Right atrium auricular region (tissue), 2 donors: ENCODE results near the gene ZC3H12D. TPM values are rescaled to one million over a fixed set of nuclear protein-coding genes. Genes with fewer than 3 reads are reported as not detected.
"Not testable (repeated sequence)": the region's sequence is repeated elsewhere in the genome, so short reads cannot be mapped to it uniquely, and the experiment has no call there.

Experiments used
- DNase-seq: peaks from one replicate; pipeline ENCODE4 v3.0.0-alpha.2; 2019; ENCODE audit warnings: low spot score
- H3K27ac ChIP-seq, 2 donors: fragments of 200-600 bp; sonication (generic); 1 replicate in 1 of 2; 2 replicates in 1 of 2; pipeline ENCODE4 v1.5.1; 2016 to 2019
- H3K27me3 ChIP-seq, 2 donors: fragments of 200-600 bp; sonication (generic); one replicate each; pipeline versions ENCODE4 v1.5.1 to v1.6.0; 2017 to 2019
- H3K36me3 ChIP-seq: fragments of 200-600 bp; sonication (generic); one replicate; pipeline ENCODE4 v1.5.1; 2016
- H3K4me1 ChIP-seq, 2 donors: fragments of 200-600 bp; sonication (generic); one replicate each; pipeline versions ENCODE4 v1.5.1 to v1.6.0; 2017 to 2019
- H3K4me3 ChIP-seq, 2 donors: fragments of 200-600 bp; sonication (generic); 1 replicate in 1 of 2; 2 replicates in 1 of 2; pipeline ENCODE4 v1.5.1; 2017 to 2019; ENCODE audit warnings: mild to moderate bottlenecking in 1 of 2, moderate library complexity in 1 of 2
- H3K9me3 ChIP-seq, 2 donors: fragments of 200-600 bp; sonication (generic); one replicate each; pipeline ENCODE4 v1.5.1; 2019
- total RNA-seq, 2 donors: library from RNA; depleted of rRNA; stranded (reverse); fragments of >200 nt; gene quantifications; one replicate each; pipeline ENCODE4 v1.1.0, GENCODE V29; 2016
- TF ChIP-seq, protein P1 (sequence below), 2 donors: fragments of 200-600 bp; sonication (generic); IDR thresholded peaks; one replicate each; pipeline ENCODE4 v1.5.1; 2019; ENCODE audit warnings: antibody characterized with exemption in 2 of 2

ZC3H12D gene
- total RNA-seq, 2 donors from 2014 or later: 0.30 to 1.3 TPM

DNA sequence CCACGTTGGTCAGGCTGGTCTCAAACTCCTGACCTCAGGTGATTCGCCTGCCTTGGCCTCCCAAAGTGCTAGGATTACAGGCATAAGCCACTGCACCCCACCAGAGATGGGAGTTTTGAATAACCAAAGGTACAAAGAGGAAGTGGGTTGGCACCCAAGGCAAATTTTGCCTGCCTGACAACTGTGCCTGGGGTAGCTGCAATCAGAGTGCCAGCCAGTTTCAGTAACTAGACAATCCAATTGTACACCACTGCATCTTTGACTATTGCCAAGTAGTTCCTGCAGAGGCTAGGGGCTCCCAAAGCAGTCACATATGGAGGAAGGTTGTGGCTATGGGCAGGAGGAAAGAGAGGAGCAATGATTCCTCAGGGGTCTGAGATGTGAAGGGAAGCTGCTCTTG lies 16.6 kb downstream of the ZC3H12D start:
- H3K36me3 ChIP-seq: no peaks in the 10 kb centered on the region
- H3K9me3 ChIP-seq: no peaks in the 10 kb centered on the region
- no peak for DNase-seq
- H3K27me3 ChIP-seq: no peaks in the 10 kb centered on the region
- H3K4me1 ChIP-seq: peaks cover 0 to 7% of the 10 kb centered on the region in 2 donors
- TF ChIP-seq, protein P1, sequence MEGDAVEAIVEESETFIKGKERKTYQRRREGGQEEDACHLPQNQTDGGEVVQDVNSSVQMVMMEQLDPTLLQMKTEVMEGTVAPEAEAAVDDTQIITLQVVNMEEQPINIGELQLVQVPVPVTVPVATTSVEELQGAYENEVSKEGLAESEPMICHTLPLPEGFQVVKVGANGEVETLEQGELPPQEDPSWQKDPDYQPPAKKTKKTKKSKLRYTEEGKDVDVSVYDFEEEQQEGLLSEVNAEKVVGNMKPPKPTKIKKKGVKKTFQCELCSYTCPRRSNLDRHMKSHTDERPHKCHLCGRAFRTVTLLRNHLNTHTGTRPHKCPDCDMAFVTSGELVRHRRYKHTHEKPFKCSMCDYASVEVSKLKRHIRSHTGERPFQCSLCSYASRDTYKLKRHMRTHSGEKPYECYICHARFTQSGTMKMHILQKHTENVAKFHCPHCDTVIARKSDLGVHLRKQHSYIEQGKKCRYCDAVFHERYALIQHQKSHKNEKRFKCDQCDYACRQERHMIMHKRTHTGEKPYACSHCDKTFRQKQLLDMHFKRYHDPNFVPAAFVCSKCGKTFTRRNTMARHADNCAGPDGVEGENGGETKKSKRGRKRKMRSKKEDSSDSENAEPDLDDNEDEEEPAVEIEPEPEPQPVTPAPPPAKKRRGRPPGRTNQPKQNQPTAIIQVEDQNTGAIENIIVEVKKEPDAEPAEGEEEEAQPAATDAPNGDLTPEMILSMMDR (IDR thresholded peaks at IDR 0.05): no peak
- H3K27ac ChIP-seq: no peak overlapping the region
- no peak overlapping the region for H3K4me3 ChIP-seq

DNA sequence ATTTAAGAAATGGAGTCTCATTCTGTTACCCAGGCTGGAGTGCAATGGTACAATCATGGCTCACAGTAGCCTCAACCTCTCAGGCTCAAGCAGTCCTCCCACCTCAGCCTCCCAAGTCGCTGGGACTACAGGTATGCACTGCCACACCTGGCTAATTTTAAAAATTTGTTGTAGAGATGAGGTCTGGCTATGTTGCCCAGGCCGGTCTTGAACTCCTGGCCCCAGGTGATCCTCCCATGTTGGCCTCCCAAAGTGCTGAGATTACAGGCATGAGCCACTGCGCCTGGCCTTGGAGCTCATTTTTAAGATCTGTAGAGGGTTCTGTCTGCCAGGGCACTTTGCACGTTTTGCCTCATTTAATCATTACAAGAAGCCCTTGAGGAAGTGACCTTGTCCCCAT lies 17.5 kb downstream of the ZC3H12D start:
- TF ChIP-seq, protein P1 (IDR thresholded peaks at IDR 0.05): no peak
- Histone ChIP-seq H3K27me3 (no peaks in the 10 kb centered on the region), H3K9me3 (no peaks in the 10 kb centered on the region), H3K36me3 (no peaks in the 10 kb centered on the region), H3K27ac (no peak overlapping the region), H3K4me1 (no peaks in the 10 kb centered on the region), H3K4me3 (no peak overlapping the region)
- DNase-seq: no peak

DNA sequence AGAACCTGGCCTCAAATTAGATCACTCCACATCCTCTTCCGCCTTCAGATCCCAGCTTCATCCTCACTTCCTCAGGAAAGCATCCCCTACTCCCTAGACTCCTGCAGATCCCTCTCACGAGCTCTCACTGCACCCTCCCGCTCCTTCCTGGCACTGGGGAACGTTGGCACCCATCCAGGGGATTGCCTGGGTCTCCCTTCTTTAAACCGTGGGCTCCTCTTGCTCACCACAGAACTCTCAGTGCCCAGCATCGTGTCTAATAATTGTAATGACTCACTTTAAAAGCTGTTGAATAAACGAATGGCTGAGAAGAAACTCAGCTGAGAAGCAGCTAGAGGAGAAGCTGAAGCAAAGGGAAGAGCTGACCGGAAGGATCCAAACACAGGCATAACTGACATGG lies 20.4 kb downstream of the ZC3H12D start:
- TF ChIP-seq, protein P1 (IDR thresholded peaks at IDR 0.05): no peak
- DNase-seq: no peak
- no peaks in the 10 kb centered on the region for H3K4me1 ChIP-seq
- H3K4me3 ChIP-seq: no peak overlapping the region
- no peaks in the 10 kb centered on the region for H3K9me3 ChIP-seq
- H3K27ac ChIP-seq: no peak overlapping the region
- no peaks in the 10 kb centered on the region for H3K27me3 ChIP-seq
- H3K36me3 ChIP-seq: no peaks in the 10 kb centered on the region

DNA sequence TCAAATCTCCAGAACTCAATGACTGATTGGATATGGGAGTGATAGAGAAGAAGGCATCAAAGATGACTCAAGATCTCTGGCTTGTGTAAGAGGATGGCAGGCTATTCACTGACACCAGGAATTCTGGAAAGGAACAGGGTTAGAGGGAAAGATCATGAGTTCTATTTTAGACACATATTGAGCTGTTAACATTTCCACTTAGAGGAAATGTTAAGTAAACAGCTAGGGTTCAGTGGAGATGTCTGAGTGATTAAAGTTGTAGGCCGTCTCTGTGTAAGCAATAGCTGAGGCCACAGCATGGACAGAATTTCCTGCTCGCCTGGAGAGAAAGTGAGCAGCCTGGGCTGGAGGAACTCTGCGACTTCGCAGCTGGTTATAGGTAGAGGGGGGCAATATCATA lies 21.0 kb downstream of the ZC3H12D start:
- Histone ChIP-seq H3K27ac (no peak overlapping the region), H3K27me3 (no peaks in the 10 kb centered on the region), H3K36me3 (no peaks in the 10 kb centered on the region), H3K4me3 (no peak overlapping the region), H3K9me3 (no peaks in the 10 kb centered on the region), H3K4me1 (no peaks in the 10 kb centered on the region)
- TF ChIP-seq, protein P1 (IDR thresholded peaks at IDR 0.05): no peak
- no peak for DNase-seq

DNA sequence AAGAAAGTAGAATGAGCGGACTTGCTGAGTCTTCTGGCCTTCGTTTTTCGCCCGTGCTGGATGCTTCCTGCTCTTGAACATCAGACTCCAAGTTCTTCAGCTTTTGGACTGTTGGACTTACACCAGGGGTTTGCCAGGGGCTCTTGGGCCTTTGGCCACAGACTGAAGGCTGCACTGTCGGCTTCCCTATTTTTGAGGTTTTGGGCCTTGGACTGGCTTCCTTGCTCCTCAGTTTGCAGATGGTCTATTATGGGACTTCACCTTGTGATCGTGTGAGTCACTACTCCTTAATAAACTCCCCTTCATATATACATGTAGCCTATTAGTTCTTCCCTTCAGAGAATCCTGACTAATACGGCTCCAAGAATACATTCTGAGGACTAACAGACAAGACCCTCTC lies 22.1 kb downstream of the ZC3H12D start:
- H3K9me3 ChIP-seq, H3K27ac ChIP-seq, H3K27me3 ChIP-seq, H3K4me1 ChIP-seq, H3K36me3 ChIP-seq, DNase-seq, H3K4me3 ChIP-seq: not testable (repeated sequence)

DNA sequence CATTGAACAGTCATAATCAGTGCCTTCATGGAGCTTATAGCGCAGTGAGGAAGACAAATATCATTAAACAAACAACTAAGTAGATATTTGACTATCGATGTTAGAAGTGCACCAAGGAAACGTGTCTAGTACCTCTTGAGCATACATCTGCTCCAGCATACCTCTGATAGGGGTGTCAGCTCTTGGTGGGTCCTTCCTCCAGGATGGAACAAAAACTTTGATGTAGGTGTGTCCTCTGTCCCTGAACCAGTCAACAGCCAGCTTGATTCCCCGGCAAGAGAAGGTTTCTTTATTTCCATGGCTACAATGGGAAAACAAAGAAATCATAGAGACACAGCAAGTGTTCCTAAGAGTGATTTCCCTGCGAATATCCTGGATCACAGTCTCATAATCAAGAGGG lies 23.1 kb downstream of the ZC3H12D start:
- TF ChIP-seq, protein P1 (IDR thresholded peaks at IDR 0.05): no peak
- Histone ChIP-seq H3K36me3 (no peaks in the 10 kb centered on the region), H3K4me3 (no peak overlapping the region), H3K4me1 (peaks cover 0 to 15% of the 10 kb centered on the region in 2 donors), H3K9me3 (no peaks in the 10 kb centered on the region), H3K27me3 (no peaks in the 10 kb centered on the region), H3K27ac (no peak overlapping the region)
- no peak for DNase-seq

DNA sequence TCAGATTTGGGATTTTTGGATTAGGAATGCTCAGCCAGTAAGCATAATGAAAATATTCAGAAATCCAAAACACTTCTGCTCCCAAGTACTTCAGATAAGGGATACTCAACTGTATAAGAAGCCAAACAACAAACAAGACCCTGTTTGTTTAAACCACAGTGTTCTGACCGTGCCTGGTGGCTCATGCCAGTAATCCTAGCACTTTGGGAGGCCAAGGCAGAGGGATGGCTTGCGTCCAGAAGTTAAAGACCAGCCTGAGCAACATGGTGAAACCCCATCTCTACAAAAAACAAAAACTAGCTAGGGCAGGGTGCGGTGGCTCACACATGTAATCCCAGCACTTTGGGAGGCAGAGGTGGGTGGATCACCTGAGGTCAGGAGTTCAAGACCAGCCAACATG lies 24.6 kb downstream of the ZC3H12D start:
- H3K9me3 ChIP-seq, H3K27ac ChIP-seq, H3K36me3 ChIP-seq, H3K4me3 ChIP-seq, DNase-seq, H3K27me3 ChIP-seq: not testable (repeated sequence)
- peaks cover 0 to 23% of the 10 kb centered on the region in 2 donors for H3K4me1 ChIP-seq
